ENCODE results near the gene HIPK3. TPM values are rescaled to one million over a fixed set of nuclear protein-coding genes. Genes with fewer than 3 reads are reported as not detected.
A peak's percentile ranks its signal among the peaks of the same experiment; 100 is the strongest.
"Not testable (repeated sequence)": the region's sequence is repeated elsewhere in the genome, so short reads cannot be mapped to it uniquely, and the experiment has no call there.

HIPK3 gene
- total RNA-seq, 2 donors from 2014 or later, result 125 to 311 TPM

- peaks cover 49 to 57% of the 10 kb centered on the region in 2 donors for H3K4me1 ChIP-seq (ENCODE audit: control insufficient read depth in 1 of 2, low read depth in 2 of 2)
- no peak for TF ChIP-seq CTCF (IDR thresholded peaks at IDR 0.05)
Measured at GRCh38 chr11:33259869-33260268, 2.7 kb downstream of the HIPK3 start.

DNA sequence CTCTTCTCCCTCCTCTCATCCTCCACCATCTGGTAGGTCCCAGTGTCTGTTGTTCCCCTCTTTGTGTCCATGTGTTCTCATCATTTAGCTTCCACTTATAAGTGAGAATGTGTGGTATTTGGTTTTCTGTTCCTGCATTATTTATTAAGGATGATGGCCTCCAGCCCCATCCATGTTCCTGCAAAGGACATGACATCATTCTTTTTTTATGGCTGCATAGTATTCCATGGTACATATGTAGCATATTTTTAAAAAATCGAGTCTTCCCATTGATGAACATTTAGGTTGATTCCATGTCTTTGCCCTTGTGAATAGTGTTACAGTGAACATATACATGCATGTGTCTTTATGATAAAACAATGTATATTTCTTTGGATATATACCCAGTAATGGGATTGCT, 4.2 kb downstream of the HIPK3 start:
- not testable (repeated sequence) for ATAC-seq (ENCODE audit: insufficient number of reproducible peaks, low FRiP score, low read depth); H3K36me3 ChIP-seq; DNase-seq (ENCODE audit: low spot score); H3K27me3 ChIP-seq (replicated peaks; ENCODE audit: insufficient read depth); H3K9me3 ChIP-seq
- Histone ChIP-seq H3K4me3 (peak overlapping the region; percentile 30), H3K4me1 (ENCODE audit: control insufficient read depth in 1 of 2, low read depth in 2 of 2) (peaks cover 54 to 66% of the 10 kb centered on the region in 2 donors), H3K27ac (peak overlapping the region; percentile 6 to 63)

More at GRCh38 chr11:33259869-33260268, 2.7 kb downstream of the HIPK3 start:
- H3K9me3 ChIP-seq, result no peaks in the 10 kb centered on the region
- peak overlapping the region; percentile 100 for H3K27ac ChIP-seq
- no peaks in the 10 kb centered on the region for H3K36me3 ChIP-seq
- ATAC-seq (ENCODE audit: insufficient number of reproducible peaks, low FRiP score, low read depth), result no peak
- no peaks in the 10 kb centered on the region for H3K27me3 ChIP-seq (replicated peaks; ENCODE audit: insufficient read depth)
- H3K4me3 ChIP-seq, result peak overlapping the region; percentile 98
- no peak for DNase-seq (ENCODE audit: low spot score)

DNA sequence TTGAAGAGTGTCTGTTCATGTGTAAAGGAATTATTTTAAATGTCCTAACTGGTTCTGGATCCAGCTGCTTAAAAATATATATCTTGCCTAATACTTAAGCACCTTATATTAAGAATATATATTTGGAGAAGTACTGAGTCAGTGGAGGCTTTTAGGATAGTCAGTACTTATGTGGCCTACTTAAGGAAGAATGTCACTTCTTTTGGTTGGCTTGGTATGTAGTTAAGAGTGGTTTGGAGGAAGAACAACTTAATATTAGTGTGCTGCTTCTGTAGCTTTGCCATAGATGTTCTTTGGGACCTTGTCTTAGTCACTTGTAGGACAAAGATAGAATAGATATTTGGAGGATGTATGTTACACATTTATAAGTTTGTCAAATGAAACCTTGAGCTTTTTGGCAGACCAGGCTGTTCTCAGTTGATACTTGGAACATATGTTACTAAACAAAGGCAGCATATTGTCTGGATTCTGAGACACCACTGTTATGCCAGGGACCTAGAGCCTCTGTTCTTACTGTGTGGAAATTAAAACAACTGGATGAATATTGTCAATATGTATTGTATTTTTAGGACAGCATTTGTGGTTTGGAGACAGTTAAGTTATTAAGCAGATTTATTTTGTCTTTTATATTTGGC, 4.9 kb downstream of the HIPK3 start:
- peak overlapping the region; percentile 6 to 63 for H3K27ac ChIP-seq
- TF ChIP-seq CTCF (IDR thresholded peaks at IDR 0.05), result no peak
- no peaks in the 10 kb centered on the region for H3K27me3 ChIP-seq (replicated peaks; ENCODE audit: insufficient read depth)
- DNase-seq (ENCODE audit: low spot score) (no peak), ATAC-seq (ENCODE audit: insufficient number of reproducible peaks, low FRiP score, low read depth) (no peak)
- H3K36me3 ChIP-seq, result no peaks in the 10 kb centered on the region
- H3K4me1 ChIP-seq (ENCODE audit: control insufficient read depth in 1 of 2, low read depth in 2 of 2), result peaks cover 62 to 72% of the 10 kb centered on the region in 2 donors
- peak overlapping the region; percentile 30 for H3K4me3 ChIP-seq
- no peaks in the 10 kb centered on the region for H3K9me3 ChIP-seq

- H3K27me3 ChIP-seq (replicated peaks; ENCODE audit: insufficient read depth), result no peaks in the 10 kb centered on the region
- no peaks in the 10 kb centered on the region for H3K9me3 ChIP-seq
- no peak for TF ChIP-seq CTCF (IDR thresholded peaks at IDR 0.05)
- no peak overlapping the region for H3K4me3 ChIP-seq
- no peak for DNase-seq (ENCODE audit: low spot score)
- no peaks in the 10 kb centered on the region for H3K36me3 ChIP-seq
- no peak for ATAC-seq (ENCODE audit: insufficient number of reproducible peaks, low FRiP score, low read depth)
- peaks cover 69 to 74% of the 10 kb centered on the region in 2 donors for H3K4me1 ChIP-seq (ENCODE audit: control insufficient read depth in 1 of 2, low read depth in 2 of 2)
- H3K27ac ChIP-seq, result peak overlapping the region in 1 of 2 donors; percentile 63
Measured at GRCh38 chr11:33263549-33263948, 6.4 kb downstream of the HIPK3 start.

GRCh38 chr11:33264926-33265325, 7.7 kb downstream of the HIPK3 start:
- Histone ChIP-seq H3K36me3 (no peaks in the 10 kb centered on the region), H3K4me3 (no peak overlapping the region), H3K9me3 (no peaks in the 10 kb centered on the region), H3K27ac (no peak overlapping the region), H3K27me3 (replicated peaks; ENCODE audit: insufficient read depth) (no peaks in the 10 kb centered on the region), H3K4me1 (ENCODE audit: control insufficient read depth in 1 of 2, low read depth in 2 of 2) (peaks cover 80 to 84% of the 10 kb centered on the region in 2 donors)
- ATAC-seq (ENCODE audit: insufficient number of reproducible peaks, low FRiP score, low read depth) (no peak), DNase-seq (ENCODE audit: low spot score) (no peak)
- TF ChIP-seq CTCF (IDR thresholded peaks at IDR 0.05), result no peak

All from thoracic aorta (tissue), 2 donors.